Measurements from ENCODE around the gene MYO18A.
"Not testable (repeated sequence)": the region's sequence is repeated elsewhere in the genome, so short reads cannot be mapped to it uniquely, and the experiment has no call there.

MYO18A gene

GRCh38 chr17:29212681-29213121, 32.5 kb upstream of the MYO18A start:
- Histone ChIP-seq H3K36me3 (ENCODE audit: control insufficient read depth, insufficient read depth, low read length) (no peaks in the 10 kb centered on the region; the same call in 1 of the 2 replicates), H3K27me3 (ENCODE audit: control insufficient read depth, insufficient read depth, low read length) (no peaks in the 10 kb centered on the region), H3K4me3 (ENCODE audit: low read length) (no peak overlapping the region), H3K27ac (ENCODE audit: low read length) (no peak overlapping the region), H3K4me1 (ENCODE audit: control insufficient read depth, insufficient read depth, low read length) (peaks cover 2% of the 10 kb centered on the region; the same call in 1 of the 2 replicates), H3K9me3 (ENCODE audit: control insufficient read depth, insufficient read depth, low read length) (no peaks in the 10 kb centered on the region)
- DNase-seq (ENCODE audit: low read depth, low spot score): no peak
- no CpG with 5 or more reads among the region's 5 CpGs for WGBS (ENCODE audit: insufficient coverage, insufficient read length)

- H3K9me3 ChIP-seq (ENCODE audit: control insufficient read depth, insufficient read depth, low read length): no peaks in the 10 kb centered on the region
- no peaks in the 10 kb centered on the region; the same call in 1 of the 2 replicates for H3K36me3 ChIP-seq (ENCODE audit: control insufficient read depth, insufficient read depth, low read length)
- DNase-seq (ENCODE audit: low read depth, low spot score): no peak
- H3K4me1 ChIP-seq (ENCODE audit: control insufficient read depth, insufficient read depth, low read length): peaks cover 4% of the 10 kb centered on the region; the same call in 1 of the 2 replicates
- no peaks in the 10 kb centered on the region for H3K27me3 ChIP-seq (ENCODE audit: control insufficient read depth, insufficient read depth, low read length)
- no peak overlapping the region for H3K4me3 ChIP-seq (ENCODE audit: low read length)
- no peak overlapping the region for H3K27ac ChIP-seq (ENCODE audit: low read length)
- WGBS (ENCODE audit: insufficient coverage, insufficient read length): no CpG with 5 or more reads among the region's 1 CpG
These were observed 32.0 kb upstream of the MYO18A start for GRCh38 chr17:29212094-29212631.

GRCh38 chr17:29210879-29211278, 30.7 kb upstream of the MYO18A start:
- no peak overlapping the region for H3K27ac ChIP-seq (ENCODE audit: low read length)
- no peaks in the 10 kb centered on the region for H3K9me3 ChIP-seq (ENCODE audit: control insufficient read depth, insufficient read depth, low read length)
- DNase-seq (ENCODE audit: low read depth, low spot score): no peak
- peaks cover 4% of the 10 kb centered on the region; the same call in 1 of the 2 replicates for H3K4me1 ChIP-seq (ENCODE audit: control insufficient read depth, insufficient read depth, low read length)
- H3K36me3 ChIP-seq (ENCODE audit: control insufficient read depth, insufficient read depth, low read length): no peaks in the 10 kb centered on the region; the same call in 1 of the 2 replicates
- WGBS (ENCODE audit: insufficient coverage, insufficient read length): no CpG with 5 or more reads among the region's 2 CpGs
- no peak overlapping the region for H3K4me3 ChIP-seq (ENCODE audit: low read length)
- no peaks in the 10 kb centered on the region for H3K27me3 ChIP-seq (ENCODE audit: control insufficient read depth, insufficient read depth, low read length)

- H3K36me3 ChIP-seq (ENCODE audit: control insufficient read depth, insufficient read depth, low read length): no peaks in the 10 kb centered on the region; the same call in 1 of the 2 replicates
- DNase-seq (ENCODE audit: low read depth, low spot score): no peak
- H3K27ac ChIP-seq (ENCODE audit: low read length): no peak overlapping the region
- no peaks in the 10 kb centered on the region for H3K27me3 ChIP-seq (ENCODE audit: control insufficient read depth, insufficient read depth, low read length)
- H3K4me3 ChIP-seq (ENCODE audit: low read length): no peak overlapping the region
- WGBS (ENCODE audit: insufficient coverage, insufficient read length): no CpG with 5 or more reads among the region's 5 CpGs
- peaks cover 4% of the 10 kb centered on the region; the same call in 1 of the 2 replicates for H3K4me1 ChIP-seq (ENCODE audit: control insufficient read depth, insufficient read depth, low read length)
- H3K9me3 ChIP-seq (ENCODE audit: control insufficient read depth, insufficient read depth, low read length): no peaks in the 10 kb centered on the region
These were observed 28.9 kb upstream of the MYO18A start for GRCh38 chr17:29209073-29209472.

- Histone ChIP-seq H3K9me3 (ENCODE audit: control insufficient read depth, insufficient read depth, low read length) (no peaks in the 10 kb centered on the region), H3K4me3 (ENCODE audit: low read length) (no peak overlapping the region), H3K4me1 (ENCODE audit: control insufficient read depth, insufficient read depth, low read length) (peaks cover 4% of the 10 kb centered on the region; the same call in 1 of the 2 replicates), H3K27me3 (ENCODE audit: control insufficient read depth, insufficient read depth, low read length) (no peaks in the 10 kb centered on the region), H3K27ac (ENCODE audit: low read length) (no peak overlapping the region), H3K36me3 (ENCODE audit: control insufficient read depth, insufficient read depth, low read length) (no peaks in the 10 kb centered on the region; the same call in 1 of the 2 replicates)
- WGBS (ENCODE audit: insufficient coverage, insufficient read length): no CpG with 5 or more reads among the region's 2 CpGs
- DNase-seq (ENCODE audit: low read depth, low spot score): no peak
These were observed 27.8 kb upstream of the MYO18A start for GRCh38 chr17:29207975-29208374.

- Histone ChIP-seq H3K4me3 (ENCODE audit: low read length) (no peak overlapping the region), H3K36me3 (ENCODE audit: control insufficient read depth, insufficient read depth, low read length) (no peaks in the 10 kb centered on the region), H3K9me3 (ENCODE audit: control insufficient read depth, insufficient read depth, low read length) (no peaks in the 10 kb centered on the region), H3K27ac (ENCODE audit: low read length) (no peak overlapping the region), H3K4me1 (ENCODE audit: control insufficient read depth, insufficient read depth, low read length) (peaks cover 4% of the 10 kb centered on the region; the same call in 1 of the 2 replicates), H3K27me3 (ENCODE audit: control insufficient read depth, insufficient read depth, low read length) (no peaks in the 10 kb centered on the region)
- no peak for DNase-seq (ENCODE audit: low read depth, low spot score)
- no CpG with 5 or more reads among the region's 2 CpGs for WGBS (ENCODE audit: insufficient coverage, insufficient read length)
These were observed 24.8 kb upstream of the MYO18A start for GRCh38 chr17:29205047-29205446.

DNA sequence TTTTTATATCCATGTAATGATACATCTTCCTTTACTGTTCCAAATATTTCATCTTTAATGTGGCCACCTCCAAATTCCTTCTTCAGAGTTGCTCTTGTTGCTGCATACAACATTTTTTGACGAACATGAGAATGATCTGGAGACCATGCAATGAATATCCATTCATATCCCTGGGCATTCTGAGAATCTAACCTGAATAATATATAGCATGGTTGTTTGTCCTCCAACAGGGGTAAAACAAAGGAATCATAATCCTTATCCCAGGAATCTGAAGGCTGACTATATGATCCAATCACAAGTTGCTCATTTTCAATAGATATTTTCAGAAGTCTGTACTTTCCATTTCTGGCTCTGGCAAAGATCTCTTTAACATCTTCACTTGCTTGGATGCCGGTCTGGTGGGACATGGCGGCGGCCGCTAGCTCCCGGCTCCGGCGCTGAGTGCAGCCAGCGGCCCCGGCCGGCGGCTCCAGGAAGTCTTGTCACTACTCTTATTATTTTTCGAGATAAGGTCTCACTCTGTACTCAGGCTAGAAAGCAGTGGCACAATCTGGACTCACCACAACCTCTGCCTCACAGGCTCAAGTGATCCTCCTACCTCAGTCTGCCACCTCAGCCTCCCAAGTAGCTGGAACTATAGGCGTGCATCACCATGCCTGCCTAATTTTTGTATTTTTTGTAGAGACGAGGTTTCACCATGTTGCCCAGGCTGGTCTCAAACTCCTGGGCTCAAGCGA, 24.0 kb upstream of the MYO18A start:
- DNase-seq (ENCODE audit: low read depth, low spot score); H3K4me3 ChIP-seq (ENCODE audit: low read length); H3K27me3 ChIP-seq (ENCODE audit: control insufficient read depth, insufficient read depth, low read length); H3K4me1 ChIP-seq (ENCODE audit: control insufficient read depth, insufficient read depth, low read length); H3K9me3 ChIP-seq (ENCODE audit: control insufficient read depth, insufficient read depth, low read length); H3K36me3 ChIP-seq (ENCODE audit: control insufficient read depth, insufficient read depth, low read length); H3K27ac ChIP-seq (ENCODE audit: low read length): not testable (repeated sequence)
- WGBS (ENCODE audit: insufficient coverage, insufficient read length): no CpG with 5 or more reads among the region's 16 CpGs

DNA sequence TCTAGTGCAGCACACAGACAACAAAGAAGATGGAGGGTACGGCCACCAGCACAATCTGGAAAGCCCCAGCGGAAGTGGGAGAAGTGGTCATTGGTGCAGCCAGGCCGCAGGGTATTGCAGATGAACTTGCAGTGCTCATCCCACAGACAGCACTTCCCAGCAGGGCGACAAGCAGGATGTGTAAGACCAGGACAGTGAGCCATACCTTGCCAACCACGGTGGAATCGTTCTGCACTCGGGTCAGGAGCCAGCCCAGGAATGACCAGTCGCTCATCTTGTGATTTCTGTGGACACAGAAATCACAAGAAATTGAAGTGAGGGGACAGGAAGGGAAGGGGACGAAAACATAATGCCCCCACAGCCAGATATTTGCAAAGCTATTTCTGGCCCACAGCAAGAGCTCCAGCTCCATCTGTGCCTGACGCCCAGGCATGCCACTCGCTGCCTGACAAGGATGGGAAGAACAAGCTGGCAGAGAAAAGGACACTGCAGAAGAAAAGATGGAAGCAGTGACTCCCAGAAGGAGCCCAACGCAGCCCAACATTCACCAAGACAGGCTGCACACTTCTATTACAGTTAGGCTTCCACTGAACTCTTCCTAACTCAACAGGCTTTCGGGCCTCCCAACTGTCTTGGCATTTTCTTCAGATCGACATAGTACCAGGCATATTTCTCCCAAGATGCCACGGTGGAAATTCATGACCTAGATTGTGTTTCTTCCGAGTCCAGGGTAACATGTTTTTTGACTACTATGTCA, 17.5 kb upstream of the MYO18A start:
- no peaks in the 10 kb centered on the region for H3K27me3 ChIP-seq (ENCODE audit: control insufficient read depth, insufficient read depth, low read length)
- no peaks in the 10 kb centered on the region for H3K4me1 ChIP-seq (ENCODE audit: control insufficient read depth, insufficient read depth, low read length)
- H3K4me3 ChIP-seq (ENCODE audit: low read length): no peak overlapping the region
- DNase-seq (ENCODE audit: low read depth, low spot score): no peak
- H3K27ac ChIP-seq (ENCODE audit: low read length): no peak overlapping the region
- no CpG with 5 or more reads among the region's 16 CpGs for WGBS (ENCODE audit: insufficient coverage, insufficient read length)
- no peaks in the 10 kb centered on the region for H3K9me3 ChIP-seq (ENCODE audit: control insufficient read depth, insufficient read depth, low read length)
- no peaks in the 10 kb centered on the region for H3K36me3 ChIP-seq (ENCODE audit: control insufficient read depth, insufficient read depth, low read length)

GRCh38 chr17:29196769-29197515, 16.7 kb upstream of the MYO18A start:
- WGBS (ENCODE audit: insufficient coverage, insufficient read length): no CpG with 5 or more reads among the region's 9 CpGs
- Histone ChIP-seq H3K4me3 (ENCODE audit: low read length) (no peak overlapping the region), H3K4me1 (ENCODE audit: control insufficient read depth, insufficient read depth, low read length) (no peaks in the 10 kb centered on the region), H3K9me3 (ENCODE audit: control insufficient read depth, insufficient read depth, low read length) (no peaks in the 10 kb centered on the region), H3K36me3 (ENCODE audit: control insufficient read depth, insufficient read depth, low read length) (no peaks in the 10 kb centered on the region), H3K27ac (ENCODE audit: low read length) (no peak overlapping the region), H3K27me3 (ENCODE audit: control insufficient read depth, insufficient read depth, low read length) (no peaks in the 10 kb centered on the region)
- no peak for DNase-seq (ENCODE audit: low read depth, low spot score)
